Ascending aorta (tissue), 2 donors: Measurements from ENCODE around the gene PNLIPRP2. TPM values are rescaled to one million over a fixed set of nuclear protein-coding genes. Genes with fewer than 3 reads are reported as not detected.

Experiments
- DNase-seq, 2 donors: peaks; one replicate each; pipeline ENCODE4 v3.0.0-alpha.2; 2019; ENCODE audit warnings: low spot score in 2 of 2
- H3K27ac ChIP-seq, 2 donors: fragments of 200-600 bp; sonication (generic); one replicate each; pipeline ENCODE4 v1.5.1; 2016 to 2017; ENCODE audit warnings: mild to moderate bottlenecking in 1 of 2
- H3K27me3 ChIP-seq: fragments of 200-600 bp; sonication (generic); one replicate; pipeline ENCODE4 v1.5.1; 2017
- H3K36me3 ChIP-seq, 2 donors: fragments of 200-600 bp; sonication (generic); one replicate each; pipeline ENCODE4 v1.5.1; 2016
- H3K4me1 ChIP-seq, 2 donors: fragments of 200-600 bp; sonication (generic); one replicate each; pipeline ENCODE4 v1.5.1; 2016 to 2017; ENCODE audit warnings: mild to moderate bottlenecking in 1 of 2
- H3K4me3 ChIP-seq, 2 donors: fragments of 200-600 bp; sonication (generic); one replicate each; pipeline ENCODE4 v1.5.1; 2016 to 2017; ENCODE audit warnings: mild to moderate bottlenecking in 1 of 2
- H3K9me3 ChIP-seq, 2 donors: fragments of 200-600 bp; sonication (generic); one replicate each; pipeline ENCODE4 v1.5.1; 2016
- CTCF ChIP-seq, 3 experiments: fragments of 200-600 bp in 2 of 3; fragments of 450-650 bp in 1 of 3; sonication (generic) in 2 of 3; IDR thresholded peaks; one replicate each; pipeline ENCODE4 v1.5.1; 2016 to 2019; ENCODE audit warnings: antibody characterized with exemption in 3 of 3, mild to moderate bottlenecking in 1 of 3, moderate library complexity in 1 of 3
- intact Hi-C: fragments of 100-400 bp; cut with DNase I; formaldehyde crosslinking; loops from one replicate; pipeline ENCODE4 v1.15.1; 2023
- total RNA-seq: library from RNA; depleted of rRNA; stranded (reverse); fragments of >200 nt; gene quantifications from one replicate; pipeline ENCODE4 v1.1.0, GENCODE V29; 2016

The PNLIPRP2 gene
- total RNA-seq, 1 donor from 2014 or later = not detected

- TF ChIP-seq CTCF (IDR thresholded peaks at IDR 0.05) = no peak
- H3K4me1 ChIP-seq = no peaks in the 10 kb centered on the region
- no peaks in the 10 kb centered on the region for H3K9me3 ChIP-seq
- intact Hi-C loops = no loop called here
- no peak overlapping the region for H3K27ac ChIP-seq
- H3K4me3 ChIP-seq = no peak overlapping the region
- DNase-seq = no peak
- H3K36me3 ChIP-seq = no peaks in the 10 kb centered on the region
- H3K27me3 ChIP-seq = no peaks in the 10 kb centered on the region
These were observed 11.8 kb upstream of the PNLIPRP2 start for GRCh38 chr10:116608686-116609594.

- no peaks in the 10 kb centered on the region for H3K4me1 ChIP-seq
- no peaks in the 10 kb centered on the region for H3K27me3 ChIP-seq
- H3K27ac ChIP-seq = no peak overlapping the region
- no peak for TF ChIP-seq CTCF (IDR thresholded peaks at IDR 0.05)
- no peaks in the 10 kb centered on the region for H3K9me3 ChIP-seq
- intact Hi-C loops = no loop called here
- no peak overlapping the region for H3K4me3 ChIP-seq
- peak in 1 of 2 donors; percentile 24 for DNase-seq
- no peaks in the 10 kb centered on the region for H3K36me3 ChIP-seq
These were observed 10.2 kb upstream of the PNLIPRP2 start for GRCh38 chr10:116610443-116611152.

GRCh38 chr10:116611153-116611545 lies 9.6 kb upstream of the PNLIPRP2 start:
- intact Hi-C loops = no loop called here
- H3K4me3 ChIP-seq = no peak overlapping the region

GRCh38 chr10:116612107-116612769 lies 8.5 kb upstream of the PNLIPRP2 start:
- no peak for DNase-seq
- Histone ChIP-seq H3K9me3 (no peaks in the 10 kb centered on the region), H3K4me3 (no peak overlapping the region), H3K4me1 (no peaks in the 10 kb centered on the region), H3K27me3 (no peaks in the 10 kb centered on the region), H3K27ac (no peak overlapping the region), H3K36me3 (no peaks in the 10 kb centered on the region)
- no peak for TF ChIP-seq CTCF (IDR thresholded peaks at IDR 0.05)
- intact Hi-C loops = no loop called here

More at GRCh38 chr10:116611153-116611545, 9.6 kb upstream of the PNLIPRP2 start:
- Histone ChIP-seq H3K36me3 (no peaks in the 10 kb centered on the region), H3K9me3 (no peaks in the 10 kb centered on the region), H3K4me1 (no peaks in the 10 kb centered on the region), H3K27me3 (no peaks in the 10 kb centered on the region), H3K27ac (no peak overlapping the region)
- TF ChIP-seq CTCF (IDR thresholded peaks at IDR 0.05) = no peak
- DNase-seq = no peak

- intact Hi-C loops = no loop called here
These were observed 7.3 kb upstream of the PNLIPRP2 start for GRCh38 chr10:116613471-116613870.

More at GRCh38 chr10:116613471-116613870, 7.3 kb upstream of the PNLIPRP2 start:
- Histone ChIP-seq H3K27ac (no peak overlapping the region), H3K4me3 (no peak overlapping the region), H3K27me3 (no peaks in the 10 kb centered on the region), H3K36me3 (no peaks in the 10 kb centered on the region), H3K4me1 (no peaks in the 10 kb centered on the region), H3K9me3 (no peaks in the 10 kb centered on the region)
- DNase-seq = no peak
- no peak for TF ChIP-seq CTCF (IDR thresholded peaks at IDR 0.05)
